ENCODE data around the gene NDST1. TPM values are rescaled to one million over a fixed set of nuclear protein-coding genes. Genes with fewer than 3 reads are reported as not detected.

The NDST1 gene
- total RNA-seq, 1 experiment from 2014 or later, result 33.1 TPM

DNA sequence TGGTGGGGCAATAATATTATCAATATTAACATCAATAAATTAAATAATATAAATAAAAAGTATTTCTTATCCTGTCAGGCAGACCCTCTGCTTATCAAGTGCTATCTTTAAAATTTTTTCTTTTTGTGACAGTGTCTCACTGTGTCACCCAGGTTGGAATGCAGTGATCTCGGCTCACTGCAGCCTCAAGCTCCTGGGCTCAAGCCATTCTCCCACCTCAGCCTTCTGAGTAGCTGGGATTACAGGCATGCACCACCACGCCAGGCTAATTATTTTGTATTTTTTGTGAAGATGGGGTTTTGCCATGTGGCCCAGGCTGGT is 53.2 kb downstream of the NDST1 start:
- intact Hi-C loops (cut with micrococcal nuclease), result loop anchor here (1.0 to 5.0 kb wide), 5 partner anchors 140 to 426 kb away; partner anchors contain the start of genes RBM22 and SMIM3
- Histone ChIP-seq H3K9ac (ENCODE audit: low read length) (no peak overlapping the region), H3K4me1 (ENCODE audit: control insufficient read depth in 1 of 2, insufficient read depth in 2 of 2, low read length in 2 of 2) (peaks cover 3 to 7% of the 10 kb centered on the region in 2 experiments; a peak in 2 of 4 replicates), H3K9me2 (ENCODE audit: insufficient read depth) (no peaks in the 10 kb centered on the region), H2AFZ (ENCODE audit: low read depth, low read length, poor library complexity, severe bottlenecking) (no peak overlapping the region), H3K4me2 (ENCODE audit: low read length) (no peak overlapping the region), H4K20me1 (ENCODE audit: insufficient read depth) (no peaks in the 10 kb centered on the region), H3K4me3 (replicated peaks in 1 of 2; ENCODE audit: low read depth in 1 of 2, low read length in 2 of 2) (no peak overlapping the region), H3K36me3 (ENCODE audit: control insufficient read depth in 1 of 2, insufficient read depth in 2 of 2, low read length in 2 of 2) (0 out of 4 replicates have a peak, but pooled peaks cover 0 to 2% of the 10 kb centered on the region in 2 experiments), H3K9me3 (ENCODE audit: control insufficient read depth in 1 of 2, insufficient read depth in 1 of 2, low read depth in 1 of 2, low read length in 2 of 2) (no peaks in the 10 kb centered on the region), H3K27ac (ENCODE audit: low read depth, low read length) (no peak overlapping the region), H3K27me3 (ENCODE audit: insufficient read depth, low read length) (no peaks in the 10 kb centered on the region), H3K79me2 (ENCODE audit: insufficient read depth, low read length) (no peaks in the 10 kb centered on the region)
- BruUV-seq (replicated peaks), result no TSS peak
- POLR2A ChIA-PET, result no interaction called here
- RAD21 ChIA-PET (ENCODE audit: low non-redundant PET in 1 of 2, low total read pairs in 2 of 2, uncharacterized antibody in 2 of 2, unreplicated experiment in 2 of 2), result interaction anchor here (1.0 to 1.2 kb wide), 2 partner anchors 102 to 140 kb away, joined by 3 read pairs; partner anchors contain the start of gene RBM22 (in 1 of the 2)
- ATAC-seq (no peak), DNase-seq (ENCODE audit: low read depth, low spot score) (no peak)
- TF ChIP-seq EZH2phosphoT487 (IDR thresholded peaks at IDR 0.05; ENCODE audit: borderline replicate concordance) (no peak), FOSL1 (IDR thresholded peaks at IDR 0.05; ENCODE audit: low read depth) (no peak), ZNF274 (IDR thresholded peaks at IDR 0.05; ENCODE audit: low read depth, low read length) (no peak), EZH2 (IDR thresholded peaks at IDR 0.05) (no peak), SRF (IDR thresholded peaks at IDR 0.05; ENCODE audit: low read depth) (no peak), ZFX (IDR thresholded peaks at IDR 0.05) (no peak), POLR2A (IDR thresholded peaks at IDR 0.05; ENCODE audit: borderline replicate concordance, extremely low read depth, insufficient read depth, insufficient read length) (no peak)
- TF ChIP-seq, protein P1, sequence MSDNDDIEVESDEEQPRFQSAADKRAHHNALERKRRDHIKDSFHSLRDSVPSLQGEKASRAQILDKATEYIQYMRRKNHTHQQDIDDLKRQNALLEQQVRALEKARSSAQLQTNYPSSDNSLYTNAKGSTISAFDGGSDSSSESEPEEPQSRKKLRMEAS (IDR thresholded peaks at IDR 0.05), result no peak; the same call in 1 of the 2 replicates
- TF ChIP-seq, protein P2, sequence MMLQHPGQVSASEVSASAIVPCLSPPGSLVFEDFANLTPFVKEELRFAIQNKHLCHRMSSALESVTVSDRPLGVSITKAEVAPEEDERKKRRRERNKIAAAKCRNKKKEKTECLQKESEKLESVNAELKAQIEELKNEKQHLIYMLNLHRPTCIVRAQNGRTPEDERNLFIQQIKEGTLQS (IDR thresholded peaks at IDR 0.05), result no peak
- CTCF ChIA-PET, result interaction anchor here (0.9 to 3.2 kb wide), 14 partner anchors 13 to 677 kb away, joined by 3 to 26 read pairs (median 4); partner anchors contain the start of genes IRGM and RBM22
